ENCODE measurements around the gene HIP1. TPM values are rescaled to one million over a fixed set of nuclear protein-coding genes. Genes with fewer than 3 reads are reported as not detected.

The HIP1 gene
- total RNA-seq, 1 experiment from 2014 or later, result 32.0 TPM

GRCh38 chr7:75639071-75639885 is 99.5 kb downstream of the HIP1 start:
- peaks cover 7% of the 10 kb centered on the region; the same call in 1 of the 2 replicates for H3F3A ChIP-seq (ENCODE audit: insufficient read depth, low read depth)
- peak overlapping the region; percentile 87 for H3K4me3 ChIP-seq
- intact Hi-C loops (cut with micrococcal nuclease; ENCODE audit: unreplicated experiment), result loop anchor here (5.0 kb wide), 1 partner anchor 107 kb away; no protein-coding TSS in a partner anchor
- no peak overlapping the region for H3K27ac ChIP-seq
- peaks cover 5% of the 10 kb centered on the region; the same call in 1 of the 2 replicates for H3K9me3 ChIP-seq (ENCODE audit: insufficient read depth, low read depth)
- H3K79me2 ChIP-seq (ENCODE audit: low read depth), result no peaks in the 10 kb centered on the region
- H3K27me3 ChIP-seq (ENCODE audit: insufficient read depth, low read depth), result no peaks in the 10 kb centered on the region
- no peaks in the 10 kb centered on the region for H3K36me3 ChIP-seq (ENCODE audit: low read depth)
- peak overlapping the region; percentile 92 for H3K4me2 ChIP-seq
- TF ChIP-seq EZH2 (IDR thresholded peaks at IDR 0.05; ENCODE audit: low read depth) (no peak), CTCF (conservative IDR thresholded peaks at IDR 0.05) (no peak)
- ChIA-PET POLR2A (ENCODE audit: unreplicated experiment) (interaction anchor here (0.5 kb wide), 1 partner anchor 108 kb away, joined by 9 read pairs; no protein-coding TSS in a partner anchor), CTCF (no interaction called here)
- H2AFZ ChIP-seq, result peak overlapping the region; percentile 80
- DNase-seq, result peak in 1 of 2 experiments; percentile 64
- H3K4me1 ChIP-seq (replicated peaks; ENCODE audit: insufficient read depth), result 0 out of 2 replicates have a peak, but pooled peaks cover 8% of the 10 kb centered on the region
- no peaks in the 10 kb centered on the region for H4K20me1 ChIP-seq (ENCODE audit: insufficient read depth)
- H3K9me2 ChIP-seq (ENCODE audit: insufficient read depth), result no peaks in the 10 kb centered on the region
- no TSS peak for BruUV-seq (replicated peaks)

DNA sequence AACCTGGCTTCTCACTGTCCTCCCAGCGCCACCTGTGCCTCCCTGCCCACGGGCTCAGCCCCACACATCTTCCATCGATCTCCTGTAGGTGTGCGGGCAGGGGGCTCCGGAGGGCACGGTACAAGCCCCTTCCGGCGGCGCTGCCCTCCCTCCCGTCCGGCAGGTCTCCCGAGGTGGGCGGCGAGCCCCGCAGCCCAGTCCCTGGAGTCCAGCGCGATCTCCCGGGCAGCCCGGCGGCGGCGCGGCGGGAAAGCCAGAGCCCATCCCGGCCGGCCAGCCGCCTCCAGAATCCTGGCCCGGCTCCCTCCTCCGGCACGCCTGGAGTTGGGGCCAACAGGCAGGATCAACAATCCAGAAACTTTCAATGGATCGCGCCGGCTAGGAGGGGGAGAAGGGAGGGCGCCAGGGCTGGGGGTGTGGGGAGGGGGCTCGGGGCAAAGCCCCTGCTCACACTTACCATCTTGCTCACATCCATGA is 100.1 kb downstream of the HIP1 start:
- 0 out of 2 replicates have a peak, but pooled peaks cover 5% of the 10 kb centered on the region for H3K9me3 ChIP-seq (ENCODE audit: insufficient read depth, low read depth)
- no peaks in the 10 kb centered on the region for H4K20me1 ChIP-seq (ENCODE audit: insufficient read depth)
- H3F3A ChIP-seq (ENCODE audit: insufficient read depth, low read depth), result peaks cover 7% of the 10 kb centered on the region; the same call in 1 of the 2 replicates
- no TSS peak for BruUV-seq (replicated peaks)
- CTCF ChIA-PET, result no interaction called here
- H3K4me1 ChIP-seq (replicated peaks; ENCODE audit: insufficient read depth), result 0 out of 2 replicates have a peak, but pooled peaks cover 8% of the 10 kb centered on the region
- H2AFZ ChIP-seq, result peak overlapping the region; percentile 74
- H3K9me2 ChIP-seq (ENCODE audit: insufficient read depth), result no peaks in the 10 kb centered on the region
- H3K27ac ChIP-seq, result no peak overlapping the region
- no peaks in the 10 kb centered on the region for H3K27me3 ChIP-seq (ENCODE audit: insufficient read depth, low read depth)
- H3K4me2 ChIP-seq, result peak overlapping the region; percentile 89
- TF ChIP-seq CTCF (conservative IDR thresholded peaks at IDR 0.05), result no peak
- no peak for TF ChIP-seq EZH2 (IDR thresholded peaks at IDR 0.05; ENCODE audit: low read depth)
- peak in 1 of 2 experiments; percentile 55 for DNase-seq
- POLR2A ChIA-PET (ENCODE audit: unreplicated experiment), result interaction anchor here (0.5 kb wide), 1 partner anchor 108 kb away, joined by 9 read pairs; no protein-coding TSS in a partner anchor
- no peaks in the 10 kb centered on the region for H3K79me2 ChIP-seq (ENCODE audit: low read depth)
- intact Hi-C loops (cut with micrococcal nuclease; ENCODE audit: unreplicated experiment), result loop anchor here (5.0 kb wide), 1 partner anchor 106 kb away; no protein-coding TSS in a partner anchor
- H3K4me3 ChIP-seq, result peak overlapping the region; percentile 87
- H3K36me3 ChIP-seq (ENCODE audit: low read depth), result no peaks in the 10 kb centered on the region

DNA sequence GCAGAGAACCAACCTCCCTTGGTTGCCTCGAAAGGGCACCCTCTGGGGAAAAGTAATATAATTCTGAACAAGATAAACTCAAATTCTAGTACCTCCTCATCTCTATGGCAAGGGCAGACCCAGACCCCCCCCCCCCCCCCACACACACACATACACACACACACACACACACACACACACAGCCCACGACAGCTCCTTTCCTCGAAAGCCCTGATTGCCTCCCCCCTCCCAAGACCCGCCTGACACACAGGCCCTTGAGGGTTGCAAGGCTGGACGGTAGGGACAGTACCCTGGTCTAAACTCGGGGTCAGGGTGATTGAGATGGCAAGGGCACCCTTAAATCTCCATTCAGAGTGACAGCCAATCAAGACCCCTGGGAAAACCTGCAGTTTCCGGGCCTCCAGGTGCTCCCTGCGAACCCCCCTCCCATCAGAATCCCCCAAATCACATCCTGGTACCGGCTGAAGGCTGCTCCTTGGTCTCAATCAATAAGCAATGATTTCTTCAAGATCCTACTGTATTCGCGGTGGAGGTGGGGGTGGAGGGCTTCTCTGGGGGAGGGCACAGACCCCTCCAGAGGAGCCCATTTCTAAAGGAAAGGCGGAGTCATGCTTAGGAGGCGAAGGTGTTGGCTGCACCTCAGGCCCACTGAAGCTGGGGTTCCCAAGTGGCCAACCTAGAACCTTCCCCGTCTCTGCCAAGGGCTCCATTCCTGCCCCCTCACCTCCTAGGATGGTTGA is 100.7 kb downstream of the HIP1 start:
- Histone ChIP-seq H3K36me3 (ENCODE audit: low read depth) (no peaks in the 10 kb centered on the region), H3K4me1 (replicated peaks; ENCODE audit: insufficient read depth) (0 out of 2 replicates have a peak, but pooled peaks cover 8% of the 10 kb centered on the region), H3K9me3 (ENCODE audit: insufficient read depth, low read depth) (0 out of 2 replicates have a peak, but pooled peaks cover 1% of the 10 kb centered on the region), H3K4me2 (peak overlapping the region; percentile 89), H2AFZ (peak overlapping the region; percentile 74), H3K9me2 (ENCODE audit: insufficient read depth) (no peaks in the 10 kb centered on the region), H4K20me1 (ENCODE audit: insufficient read depth) (no peaks in the 10 kb centered on the region), H3K4me3 (peak overlapping the region; percentile 87), H3K79me2 (ENCODE audit: low read depth) (no peaks in the 10 kb centered on the region), H3K27me3 (ENCODE audit: insufficient read depth, low read depth) (no peaks in the 10 kb centered on the region), H3F3A (ENCODE audit: insufficient read depth, low read depth) (peaks cover 7% of the 10 kb centered on the region; the same call in 1 of the 2 replicates), H3K27ac (no peak overlapping the region)
- CTCF ChIA-PET, result no interaction called here
- BruUV-seq (replicated peaks), result no TSS peak
- POLR2A ChIA-PET (ENCODE audit: unreplicated experiment), result no interaction called here
- no peak for DNase-seq
- TF ChIP-seq EZH2 (IDR thresholded peaks at IDR 0.05; ENCODE audit: low read depth) (no peak), CTCF (conservative IDR thresholded peaks at IDR 0.05) (no peak)
- intact Hi-C loops (cut with micrococcal nuclease; ENCODE audit: unreplicated experiment), result loop anchor here (5.0 kb wide), 1 partner anchor 106 kb away; no protein-coding TSS in a partner anchor

Data from PC-9 (cell line).